Astrocyte (in vitro differentiated cells and primary cell): ENCODE measurements around the gene SYT3. TPM values are rescaled to one million over a fixed set of nuclear protein-coding genes. Genes with fewer than 3 reads are reported as not detected.

Experiments
- DNase-seq: peaks from one replicate; pipeline ENCODE4 v3.0.0-alpha.2; 2010; ENCODE audit warnings: low read depth
- FAIRE-seq: peaks from 2 replicates; lab custom pipeline; 2011; peaks lifted over from hg19 to GRCh38; lab: Jason Lieb, UNC
- H2AFZ ChIP-seq: 2 replicates; pipeline ENCODE4 v1.6.0; 2012; ENCODE audit warnings: low read depth, low read length, inconsistent platforms
- H3K27ac ChIP-seq: 2 replicates; pipeline ENCODE4 v1.5.1; 2011; ENCODE audit warnings: low read depth, low read length, inconsistent platforms
- H3K27me3 ChIP-seq: 2 replicates; pipeline ENCODE4 v1.6.0; 2011; ENCODE audit warnings: low read length, inconsistent platforms; ENCODE audit not compliant: insufficient read depth
- H3K36me3 ChIP-seq: 2 replicates; pipeline ENCODE4 v1.5.1; 2011; ENCODE audit warnings: low read length, inconsistent platforms; ENCODE audit not compliant: insufficient read depth
- H3K4me1 ChIP-seq: 2 replicates; pipeline ENCODE4 v1.5.1; 2011; ENCODE audit warnings: low read length, inconsistent platforms; ENCODE audit not compliant: insufficient read depth
- H3K4me2 ChIP-seq: 2 replicates; pipeline ENCODE4 v1.6.0; 2012; ENCODE audit warnings: low read length, inconsistent platforms
- H3K4me3 ChIP-seq: 2 replicates; pipeline ENCODE4 v1.5.1; 2011; ENCODE audit warnings: low read depth, mild to moderate bottlenecking, low read length, inconsistent platforms; ENCODE audit not compliant: insufficient read depth
- H3K79me2 ChIP-seq: 2 replicates; pipeline ENCODE4 v1.6.0; 2012; ENCODE audit warnings: mild to moderate bottlenecking, low read length, inconsistent platforms; ENCODE audit not compliant: insufficient read depth
- H3K9ac ChIP-seq: 2 replicates; pipeline ENCODE4 v1.6.0; 2012; ENCODE audit warnings: mild to moderate bottlenecking, low read length, inconsistent platforms
- H3K9me3 ChIP-seq: 2 replicates; pipeline ENCODE4 v1.5.1; 2012; ENCODE audit warnings: low read depth, mild to moderate bottlenecking, low read length, inconsistent platforms; ENCODE audit not compliant: insufficient read depth
- H4K20me1 ChIP-seq: 2 replicates; pipeline ENCODE4 v1.6.0; 2012; ENCODE audit warnings: low read length, inconsistent platforms; ENCODE audit not compliant: insufficient read depth
- H3K27ac Mint-ChIP-seq: one replicate; pipeline ENCODE4 v1.8.0; 2021; ENCODE audit warnings: mild to moderate bottlenecking, mixed read lengths; ENCODE audit not compliant: unreplicated experiment
- H3K27me3 Mint-ChIP-seq: one replicate; pipeline ENCODE4 v1.8.0; 2021; ENCODE audit warnings: low read depth, mixed read lengths; ENCODE audit not compliant: unreplicated experiment
- H3K36me3 Mint-ChIP-seq: one replicate; pipeline ENCODE4 v1.8.0; 2021; ENCODE audit warnings: low read depth, mixed read lengths; ENCODE audit not compliant: unreplicated experiment
- H3K4me1 Mint-ChIP-seq: one replicate; pipeline ENCODE4 v1.8.0; 2021; ENCODE audit warnings: low read depth, mixed read lengths; ENCODE audit not compliant: unreplicated experiment
- H3K4me3 Mint-ChIP-seq: one replicate; pipeline ENCODE4 v1.8.0; 2021; ENCODE audit warnings: mild to moderate bottlenecking, moderate library complexity, mixed read lengths; ENCODE audit not compliant: unreplicated experiment
- H3K9me3 Mint-ChIP-seq: one replicate; pipeline ENCODE4 v1.8.0; 2021; ENCODE audit warnings: mild to moderate bottlenecking, mixed read lengths; ENCODE audit not compliant: unreplicated experiment
- EZH2 ChIP-seq: IDR thresholded peaks from 2 replicates; pipeline ENCODE4 v1.6.1; 2012; ENCODE audit warnings: mild to moderate bottlenecking, low read length, inconsistent platforms; ENCODE audit not compliant: insufficient read depth
- total RNA-seq: library from RNA; stranded (reverse); gene quantifications from 2 replicates; pipeline ENCODE4 v1.2.1, GENCODE V29; 2021
- TF ChIP-seq, protein P1 (sequence below): IDR thresholded peaks from 2 replicates; pipeline ENCODE4 v1.5.1; 2011; ENCODE audit warnings: low read depth, mild to moderate bottlenecking, inconsistent platforms, low read length, moderate library complexity; ENCODE audit not compliant: insufficient read depth

The SYT3 gene
- total RNA-seq, 1 donor from 2014 or later = not detected

DNA sequence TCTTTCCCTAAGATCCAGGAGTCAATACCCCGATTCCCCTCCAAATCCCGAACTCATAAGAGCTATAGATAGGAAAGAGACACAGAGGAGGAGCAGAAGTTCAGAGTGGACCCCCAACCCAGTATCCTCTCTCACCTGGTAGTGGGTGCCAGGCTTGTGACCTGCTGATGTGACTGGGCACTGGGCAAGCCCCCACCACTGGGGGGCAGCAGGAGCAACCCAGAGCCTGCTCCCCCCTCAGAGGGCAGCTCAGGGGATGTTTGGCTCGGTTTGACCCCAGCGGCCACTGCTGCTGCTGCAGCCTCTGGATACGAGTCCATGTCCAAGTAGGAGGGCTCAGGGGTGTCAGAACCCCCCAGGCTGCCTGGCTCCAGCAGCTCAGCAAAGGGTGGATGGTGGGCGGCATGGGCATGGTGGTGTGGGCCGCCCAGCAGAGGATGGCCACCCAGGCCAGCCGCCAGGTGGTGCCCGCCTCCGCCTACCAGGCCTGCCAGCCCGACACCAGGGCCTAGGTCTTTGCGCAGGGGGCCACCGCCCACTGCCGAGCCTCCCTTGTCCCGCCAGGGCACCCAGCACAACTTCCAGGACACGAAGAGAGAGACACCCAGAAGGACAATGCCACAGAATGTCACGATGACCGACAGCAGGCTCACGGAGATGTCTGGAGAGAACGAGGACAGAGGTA, 7.4 kb downstream of the SYT3 start:
- Histone ChIP-seq H2AFZ (no peak overlapping the region), H3K9me3 (peaks cover 4% of the 10 kb centered on the region), H3K36me3 (no peaks in the 10 kb centered on the region), H3K27ac (no peak overlapping the region), H3K27me3 (no peaks in the 10 kb centered on the region), H3K4me1 (no peaks in the 10 kb centered on the region), H3K9ac (no peak overlapping the region), H4K20me1 (no peaks in the 10 kb centered on the region), H3K4me3 (no peak overlapping the region), H3K79me2 (no peaks in the 10 kb centered on the region), H3K4me2 (no peak overlapping the region)
- DNase-seq = no peak
- Mint-ChIP-seq H3K4me3 (no peak overlapping the region), H3K27ac (no peak overlapping the region), H3K4me1 (no peaks in the 10 kb centered on the region), H3K36me3 (no peaks in the 10 kb centered on the region), H3K27me3 (no peaks in the 10 kb centered on the region), H3K9me3 (peaks cover 30% of the 10 kb centered on the region)
- no peak for FAIRE-seq
- TF ChIP-seq EZH2 = no peak
- TF ChIP-seq, protein P1, sequence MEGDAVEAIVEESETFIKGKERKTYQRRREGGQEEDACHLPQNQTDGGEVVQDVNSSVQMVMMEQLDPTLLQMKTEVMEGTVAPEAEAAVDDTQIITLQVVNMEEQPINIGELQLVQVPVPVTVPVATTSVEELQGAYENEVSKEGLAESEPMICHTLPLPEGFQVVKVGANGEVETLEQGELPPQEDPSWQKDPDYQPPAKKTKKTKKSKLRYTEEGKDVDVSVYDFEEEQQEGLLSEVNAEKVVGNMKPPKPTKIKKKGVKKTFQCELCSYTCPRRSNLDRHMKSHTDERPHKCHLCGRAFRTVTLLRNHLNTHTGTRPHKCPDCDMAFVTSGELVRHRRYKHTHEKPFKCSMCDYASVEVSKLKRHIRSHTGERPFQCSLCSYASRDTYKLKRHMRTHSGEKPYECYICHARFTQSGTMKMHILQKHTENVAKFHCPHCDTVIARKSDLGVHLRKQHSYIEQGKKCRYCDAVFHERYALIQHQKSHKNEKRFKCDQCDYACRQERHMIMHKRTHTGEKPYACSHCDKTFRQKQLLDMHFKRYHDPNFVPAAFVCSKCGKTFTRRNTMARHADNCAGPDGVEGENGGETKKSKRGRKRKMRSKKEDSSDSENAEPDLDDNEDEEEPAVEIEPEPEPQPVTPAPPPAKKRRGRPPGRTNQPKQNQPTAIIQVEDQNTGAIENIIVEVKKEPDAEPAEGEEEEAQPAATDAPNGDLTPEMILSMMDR = no peak

DNA sequence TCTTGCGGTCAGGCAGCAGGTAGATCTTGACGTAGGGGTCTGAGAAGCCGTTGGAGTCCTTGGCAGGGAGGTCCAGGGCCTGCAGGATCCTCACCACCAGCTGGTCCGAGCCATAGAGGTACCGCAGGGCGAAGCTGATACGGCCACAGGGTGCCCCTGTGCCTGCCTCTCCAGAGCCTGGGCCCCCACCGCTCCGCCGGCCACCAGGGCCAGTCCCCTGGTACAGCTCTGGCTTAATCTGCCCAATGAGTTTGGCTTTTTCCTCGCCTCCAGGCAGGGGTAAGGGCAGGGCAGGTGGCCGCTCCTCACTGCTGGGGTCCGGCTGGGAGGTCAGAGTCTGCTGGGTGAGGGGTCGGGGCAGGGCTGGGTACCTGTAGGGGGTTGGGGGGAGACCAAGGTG, 9.9 kb downstream of the SYT3 start:
- H3K79me2 ChIP-seq = no peaks in the 10 kb centered on the region
- no peaks in the 10 kb centered on the region for H3K27me3 ChIP-seq
- Mint-ChIP-seq H3K9me3 (peaks cover 27% of the 10 kb centered on the region), H3K4me3 (no peak overlapping the region), H3K4me1 (no peaks in the 10 kb centered on the region), H3K27ac (no peak overlapping the region), H3K27me3 (no peaks in the 10 kb centered on the region), H3K36me3 (peaks cover 1% of the 10 kb centered on the region)
- no peak overlapping the region for H3K4me2 ChIP-seq
- H3K27ac ChIP-seq = no peak overlapping the region
- H3K4me3 ChIP-seq = no peak overlapping the region
- H3K9ac ChIP-seq = no peak overlapping the region
- no peaks in the 10 kb centered on the region for H4K20me1 ChIP-seq
- no peaks in the 10 kb centered on the region for H3K4me1 ChIP-seq
- FAIRE-seq (no peak), DNase-seq (no peak)
- peaks cover 4% of the 10 kb centered on the region for H3K9me3 ChIP-seq
- H3K36me3 ChIP-seq = no peaks in the 10 kb centered on the region
- TF ChIP-seq EZH2 = no peak
- TF ChIP-seq, protein P1 = no peak
- H2AFZ ChIP-seq = no peak overlapping the region

- no peaks in the 10 kb centered on the region for H4K20me1 ChIP-seq
- TF ChIP-seq, protein P1 = no peak
- no peak for TF ChIP-seq EZH2
Observed at GRCh38 chr19:50629194-50629593, 10.5 kb downstream of the SYT3 start.

More at GRCh38 chr19:50629194-50629593, 10.5 kb downstream of the SYT3 start:
- DNase-seq (no peak), FAIRE-seq (no peak)
- Mint-ChIP-seq H3K27me3 (no peaks in the 10 kb centered on the region), H3K4me3 (no peak overlapping the region), H3K9me3 (peaks cover 29% of the 10 kb centered on the region), H3K27ac (no peak overlapping the region), H3K4me1 (no peaks in the 10 kb centered on the region), H3K36me3 (peaks cover 1% of the 10 kb centered on the region)
- Histone ChIP-seq H3K9me3 (peaks cover 4% of the 10 kb centered on the region), H3K27me3 (no peaks in the 10 kb centered on the region), H3K9ac (no peak overlapping the region), H3K27ac (no peak overlapping the region), H3K79me2 (no peaks in the 10 kb centered on the region), H3K4me1 (no peaks in the 10 kb centered on the region), H3K4me3 (no peak overlapping the region), H3K36me3 (no peaks in the 10 kb centered on the region), H2AFZ (no peak overlapping the region), H3K4me2 (no peak overlapping the region)
